Smooth muscle cell (in vitro differentiated cells): ENCODE data around the gene CENPX. TPM values are rescaled to one million over a fixed set of nuclear protein-coding genes. Genes with fewer than 3 reads are reported as not detected.

Experiments used
- DNase-seq: peaks from one replicate; lab custom pipeline; 2025; ENCODE audit not compliant: unreplicated experiment; lab: John Stamatoyannopoulos, UW
- H2AFZ ChIP-seq: fragments of 200-600 bp; sonication (generic); 2 replicates; pipeline ENCODE4 v1.6.0; 2016; ENCODE audit warnings: antibody characterized with exemption, low read depth, mild to moderate bottlenecking
- H3F3A ChIP-seq: fragments of 200-600 bp; sonication (generic); 2 replicates; pipeline ENCODE4 v1.6.0; 2017; ENCODE audit warnings: antibody characterized with exemption, low read depth
- H3K27ac ChIP-seq: fragments of 200-600 bp; sonication (generic); 2 replicates; pipeline ENCODE4 v1.5.1; 2016; ENCODE audit warnings: low read depth, mild to moderate bottlenecking
- H3K27me3 ChIP-seq: fragments of 200-600 bp; sonication (generic); 2 replicates; pipeline ENCODE4 v1.6.1; 2016; ENCODE audit warnings: low read depth, mild to moderate bottlenecking
- H3K36me3 ChIP-seq: fragments of 200-600 bp; sonication (generic); 2 replicates; pipeline ENCODE4 v1.5.1; 2016; ENCODE audit warnings: low read depth
- H3K4me1 ChIP-seq: fragments of 200-600 bp; sonication (generic); 2 replicates; pipeline ENCODE4 v1.5.1; 2016; ENCODE audit warnings: low read depth
- H3K4me2 ChIP-seq: fragments of 200-600 bp; sonication (generic); 2 replicates; pipeline ENCODE4 v1.6.0; 2016; ENCODE audit warnings: mild to moderate bottlenecking
- H3K4me3 ChIP-seq: fragments of 200-600 bp; sonication (generic); 2 replicates; pipeline ENCODE4 v1.5.1; 2016; ENCODE audit warnings: mild to moderate bottlenecking
- H3K79me2 ChIP-seq: fragments of 200-600 bp; sonication (generic); 2 replicates; pipeline ENCODE4 v1.6.0; 2016; ENCODE audit warnings: low read depth, mild to moderate bottlenecking
- H3K9ac ChIP-seq: fragments of 200-600 bp; sonication (generic); 2 replicates; pipeline ENCODE4 v1.6.0; 2016; ENCODE audit warnings: low read depth
- H3K9me3 ChIP-seq: fragments of 200-600 bp; sonication (generic); replicated peaks from 2 replicates; pipeline ENCODE4 v1.5.1; 2016; ENCODE audit warnings: low read depth
- H4K20me1 ChIP-seq: fragments of 200-600 bp; sonication (generic); 2 replicates; pipeline ENCODE4 v1.6.0; 2016; ENCODE audit warnings: low read depth
- WGBS: methylation state at CpG from one replicate; pipeline ENCODE4 v1.1.7; 2016; ENCODE audit warnings: low lambda C conversion rate; 5-methylcytosine and 5-hydroxymethylcytosine counted together
- polyA plus RNA-seq: library from polyadenylated mRNA; unstranded; fragments of >200 nt; fragmentation: Nextera tagmentation; extraction: Ambion mirVana; gene quantifications from 2 replicates; pipeline ENCODE4 v1.2.1, GENCODE V29; 2016
- total RNA-seq: library from RNA; depleted of rRNA; stranded (reverse); fragments of >200 nt; gene quantifications from 2 replicates; pipeline ENCODE4 v1.2.3, GENCODE V29; 2014
- TF ChIP-seq, protein P1 (sequence below): fragments of 200-600 bp; sonication (generic); IDR thresholded peaks from 2 replicates; pipeline ENCODE4 v1.5.1; 2017; ENCODE audit warnings: borderline replicate concordance, mild to moderate bottlenecking, antibody characterized with exemption; ENCODE audit not compliant: insufficient read depth, poor library complexity, severe bottlenecking

CENPX gene
- total and polyA plus RNA-seq, 2 experiments from 2014 or later, result 44.6 to 57.5 TPM

DNA sequence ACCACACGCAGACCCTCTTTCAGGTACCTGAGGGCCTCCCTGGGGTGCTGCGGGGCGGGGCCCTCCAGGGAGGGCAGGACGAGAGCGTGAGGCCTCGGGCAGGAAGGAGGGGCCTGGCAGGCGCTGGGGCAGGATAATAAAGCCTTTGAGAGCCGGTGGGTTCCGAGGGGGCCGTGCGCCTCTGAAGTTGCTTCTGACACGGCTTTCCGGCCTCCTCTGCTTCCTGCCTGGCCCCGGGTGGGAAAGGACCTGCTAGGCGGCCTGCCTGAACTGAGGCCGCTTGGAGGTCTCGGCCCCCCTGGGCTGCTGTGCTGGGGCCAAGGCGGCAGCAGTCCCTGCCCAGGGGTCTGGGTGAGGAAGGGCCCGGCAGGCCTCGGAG, 10.4 kb downstream of the CENPX start:
- TF ChIP-seq, protein P1, sequence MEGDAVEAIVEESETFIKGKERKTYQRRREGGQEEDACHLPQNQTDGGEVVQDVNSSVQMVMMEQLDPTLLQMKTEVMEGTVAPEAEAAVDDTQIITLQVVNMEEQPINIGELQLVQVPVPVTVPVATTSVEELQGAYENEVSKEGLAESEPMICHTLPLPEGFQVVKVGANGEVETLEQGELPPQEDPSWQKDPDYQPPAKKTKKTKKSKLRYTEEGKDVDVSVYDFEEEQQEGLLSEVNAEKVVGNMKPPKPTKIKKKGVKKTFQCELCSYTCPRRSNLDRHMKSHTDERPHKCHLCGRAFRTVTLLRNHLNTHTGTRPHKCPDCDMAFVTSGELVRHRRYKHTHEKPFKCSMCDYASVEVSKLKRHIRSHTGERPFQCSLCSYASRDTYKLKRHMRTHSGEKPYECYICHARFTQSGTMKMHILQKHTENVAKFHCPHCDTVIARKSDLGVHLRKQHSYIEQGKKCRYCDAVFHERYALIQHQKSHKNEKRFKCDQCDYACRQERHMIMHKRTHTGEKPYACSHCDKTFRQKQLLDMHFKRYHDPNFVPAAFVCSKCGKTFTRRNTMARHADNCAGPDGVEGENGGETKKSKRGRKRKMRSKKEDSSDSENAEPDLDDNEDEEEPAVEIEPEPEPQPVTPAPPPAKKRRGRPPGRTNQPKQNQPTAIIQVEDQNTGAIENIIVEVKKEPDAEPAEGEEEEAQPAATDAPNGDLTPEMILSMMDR, result no peak
- Histone ChIP-seq H2AFZ (no peak overlapping the region), H3K4me2 (peak overlapping the region; percentile 4), H3K27me3 (no peaks in the 10 kb centered on the region), H3K4me1 (no peaks in the 10 kb centered on the region), H3K4me3 (no peak overlapping the region), H3K79me2 (no peaks in the 10 kb centered on the region), H3F3A (no peaks in the 10 kb centered on the region), H3K9ac (no peak overlapping the region), H4K20me1 (no peaks in the 10 kb centered on the region), H3K36me3 (no peaks in the 10 kb centered on the region), H3K27ac (peak overlapping the region; percentile 39), H3K9me3 (no peaks in the 10 kb centered on the region)
- WGBS, result 79% methylated on average over 20 of the region's 20 CpGs
- no peak for DNase-seq

DNA sequence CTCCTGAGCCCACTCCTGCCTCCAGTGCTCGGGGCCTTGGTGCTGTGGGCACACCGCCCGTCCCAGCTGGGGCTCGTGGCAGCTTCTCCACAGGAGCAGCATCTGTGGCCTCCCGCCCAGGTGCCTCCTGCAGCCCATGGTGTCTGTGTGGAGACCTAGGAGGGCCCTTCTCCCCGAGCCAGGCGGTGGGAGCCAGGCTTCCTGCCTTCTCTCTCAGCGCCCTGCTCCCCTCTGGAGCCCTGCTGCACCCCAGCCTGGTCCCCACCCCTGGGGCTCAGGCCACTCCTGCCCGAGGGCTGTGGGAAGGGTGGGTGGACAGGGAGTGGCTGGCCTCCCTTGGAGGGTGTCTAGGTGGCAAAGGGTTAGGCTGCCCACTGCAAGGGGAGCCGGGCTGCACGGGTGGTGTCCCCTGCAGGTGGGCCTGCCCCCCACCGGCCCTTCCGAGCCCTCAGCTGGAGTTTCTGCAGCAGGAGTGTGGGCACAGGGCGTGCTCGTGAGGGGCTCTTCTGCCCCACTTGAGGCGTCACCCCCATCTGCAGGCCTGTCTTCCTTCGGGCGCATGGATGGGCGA, 11.0 kb downstream of the CENPX start:
- TF ChIP-seq, protein P1, result no peak
- Histone ChIP-seq H2AFZ (no peak overlapping the region), H3K27me3 (no peaks in the 10 kb centered on the region)

DNA sequence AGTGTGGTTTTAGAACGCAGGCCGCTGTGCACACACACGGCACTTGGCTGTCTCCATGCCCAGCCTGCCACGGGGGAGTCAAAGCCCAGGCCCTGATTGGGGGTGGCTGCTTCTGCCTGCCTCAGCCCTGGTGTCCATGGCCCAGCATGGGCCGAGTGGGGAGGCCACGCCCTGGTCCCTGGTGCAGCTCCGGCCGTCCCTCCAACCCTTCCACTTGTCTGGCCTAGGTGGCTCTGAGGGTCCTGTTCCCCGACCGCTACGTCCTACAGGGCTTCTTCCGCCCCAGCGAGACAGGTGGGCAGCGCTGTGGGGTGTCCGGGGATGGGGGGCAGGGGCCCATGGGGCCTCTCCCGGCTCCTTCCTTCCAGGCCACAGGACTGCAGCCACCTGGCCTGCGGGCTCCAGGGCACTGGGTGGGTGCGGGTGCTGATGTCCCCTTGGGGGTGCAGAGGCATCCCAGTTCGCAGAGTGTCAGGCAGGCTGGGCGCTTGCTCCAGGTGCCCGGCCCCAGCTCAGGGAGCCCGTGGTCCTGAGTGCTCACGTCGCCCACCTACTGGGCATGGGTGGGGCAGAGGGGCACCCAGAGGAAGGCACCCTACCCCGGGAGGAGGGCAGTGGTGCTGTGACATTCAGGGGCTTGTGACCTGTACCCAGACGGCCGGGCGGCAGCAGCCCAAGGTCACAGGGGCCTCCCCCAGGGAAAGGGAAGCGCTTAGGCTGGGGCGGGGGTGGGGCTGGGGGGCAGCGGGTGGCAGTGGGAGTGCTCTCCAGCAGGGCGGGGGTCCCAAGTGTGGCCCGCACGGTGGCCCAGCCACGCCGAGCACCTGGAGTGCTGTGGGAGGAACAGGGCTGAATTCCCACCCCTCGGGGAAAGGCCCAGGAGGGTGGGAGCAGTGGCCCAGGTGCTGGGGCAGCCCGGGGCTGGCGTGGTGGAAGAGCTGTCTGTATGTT, 11.8 kb downstream of the CENPX start:
- Histone ChIP-seq H3K9me3 (no peaks in the 10 kb centered on the region), H2AFZ (no peak overlapping the region), H3F3A (no peaks in the 10 kb centered on the region), H3K4me3 (no peak overlapping the region), H3K79me2 (no peaks in the 10 kb centered on the region), H4K20me1 (no peaks in the 10 kb centered on the region), H3K36me3 (no peaks in the 10 kb centered on the region), H3K4me1 (no peaks in the 10 kb centered on the region), H3K27me3 (no peaks in the 10 kb centered on the region), H3K4me2 (no peak overlapping the region), H3K27ac (no peak overlapping the region), H3K9ac (no peak overlapping the region)
- WGBS, result 95% methylated on average over 28 of the region's 39 CpGs
- TF ChIP-seq, protein P1, result no peak
- no peak for DNase-seq

More for the DNA sequence above, 11.0 kb downstream of the CENPX start:
- H3K4me2 ChIP-seq, result peak overlapping the region; percentile 4
- no peak overlapping the region for H3K9ac ChIP-seq
- no peak for DNase-seq
- H3K36me3 ChIP-seq, result no peaks in the 10 kb centered on the region
- H3K4me3 ChIP-seq, result no peak overlapping the region
- no peaks in the 10 kb centered on the region for H3F3A ChIP-seq
- H4K20me1 ChIP-seq, result no peaks in the 10 kb centered on the region
- no peaks in the 10 kb centered on the region for H3K79me2 ChIP-seq
- H3K27ac ChIP-seq, result no peak overlapping the region
- WGBS, result 96% methylated on average over 18 of the region's 19 CpGs
- no peaks in the 10 kb centered on the region for H3K9me3 ChIP-seq
- H3K4me1 ChIP-seq, result no peaks in the 10 kb centered on the region

- Histone ChIP-seq H2AFZ (no peak overlapping the region), H3K4me1 (peaks cover 1% of the 10 kb centered on the region), H3K9ac (no peak overlapping the region), H3K4me2 (no peak overlapping the region), H3K27ac (no peak overlapping the region), H3K79me2 (no peaks in the 10 kb centered on the region), H3K27me3 (no peaks in the 10 kb centered on the region), H3K9me3 (no peaks in the 10 kb centered on the region), H3K4me3 (no peak overlapping the region), H3K36me3 (no peaks in the 10 kb centered on the region), H3F3A (no peaks in the 10 kb centered on the region), H4K20me1 (no peaks in the 10 kb centered on the region)
- 94% methylated on average over 15 of the region's 15 CpGs for WGBS
- TF ChIP-seq, protein P1, result no peak
- DNase-seq, result no peak
Measured at GRCh38 chr17:82009413-82009812, 13.3 kb downstream of the CENPX start.
